HEK293T (cell line): ENCODE results near the gene CCDC148.

Experiments
- CTCF ChIA-PET: fragments of 350-600 bp; formaldehyde crosslinking; extraction: SDS; loops from one replicate; lab custom pipeline; 2021; ENCODE audit warnings: antibody characterized with exemption, inconsistent platforms; lab: Yijun Ruan, JAX
- POLR2A ChIA-PET: fragments of 350-600 bp; formaldehyde crosslinking; extraction: SDS; loops from one replicate; lab custom pipeline; 2020; ENCODE audit warnings: antibody characterized with exemption, inconsistent platforms; lab: Yijun Ruan, JAX
- DNase-seq: peaks from one replicate; pipeline ENCODE4 v3.0.0; 2012; ENCODE audit warnings: mixed read lengths; ENCODE audit errors: extremely low spot score
- ARNT ChIP-seq: fragments of 450-650 bp; IDR thresholded peaks from 2 replicates; pipeline ENCODE4 v1.6.1; 2017; ENCODE audit warnings: mild to moderate bottlenecking
- BHLHE40 ChIP-seq: fragments of 450-650 bp; IDR thresholded peaks from 2 replicates; pipeline ENCODE4 v1.6.1; 2016; ENCODE audit warnings: mild to moderate bottlenecking, moderate library complexity, borderline replicate concordance
- CTBP1 ChIP-seq: fragments of 450-650 bp; IDR thresholded peaks from 2 replicates; pipeline ENCODE4 v1.6.1; 2016; ENCODE audit warnings: borderline replicate concordance
- ELF4 ChIP-seq: fragments of 450-650 bp; IDR thresholded peaks from 2 replicates; pipeline ENCODE4 v1.6.1; 2017; ENCODE audit warnings: antibody characterized with exemption
- FOXA1 ChIP-seq: fragments of 450-650 bp; IDR thresholded peaks from 2 replicates; pipeline ENCODE4 v1.6.1; 2016; ENCODE audit warnings: mild to moderate bottlenecking
- FOXK2 ChIP-seq: fragments of 450-650 bp; IDR thresholded peaks from 2 replicates; pipeline ENCODE4 v1.6.1; 2016; ENCODE audit warnings: mild to moderate bottlenecking
- FOXM1 ChIP-seq: fragments of 450-650 bp; IDR thresholded peaks from 2 replicates; pipeline ENCODE4 v1.6.1; 2017; ENCODE audit warnings: mild to moderate bottlenecking, borderline replicate concordance
- HDGF ChIP-seq: fragments of 450-650 bp; IDR thresholded peaks from 2 replicates; pipeline ENCODE4 v1.6.1; 2017; ENCODE audit warnings: antibody characterized with exemption, borderline replicate concordance
- L3MBTL2 ChIP-seq: fragments of 450-650 bp; conservative IDR thresholded peaks from 2 replicates; pipeline ENCODE4 v1.6.1; 2016; ENCODE audit warnings: mild to moderate bottlenecking
- LEF1 ChIP-seq: fragments of 450-650 bp; IDR thresholded peaks from 2 replicates; pipeline ENCODE4 v1.6.1; 2017; ENCODE audit warnings: mild to moderate bottlenecking, borderline replicate concordance
- NFRKB ChIP-seq: fragments of 450-650 bp; IDR thresholded peaks from 2 replicates; pipeline ENCODE4 v1.6.1; 2016; ENCODE audit warnings: mild to moderate bottlenecking, moderate library complexity
- SP1 ChIP-seq: fragments of 450-650 bp; IDR thresholded peaks from 2 replicates; pipeline ENCODE4 v1.6.1; 2017
- SUZ12 ChIP-seq: fragments of 450-650 bp; IDR thresholded peaks from 2 replicates; pipeline ENCODE4 v1.6.1; 2016; ENCODE audit warnings: mild to moderate bottlenecking
- TARDBP ChIP-seq: fragments of 450-650 bp; IDR thresholded peaks from 2 replicates; pipeline ENCODE4 v1.6.1; 2016
- ZNF384 ChIP-seq: fragments of 450-650 bp; IDR thresholded peaks from 2 replicates; pipeline ENCODE4 v1.6.1; 2016
- TF ChIP-seq, protein P1 (sequence below): fragments of 450-650 bp; IDR thresholded peaks from 2 replicates; pipeline ENCODE4 v1.6.1; 2016

The CCDC148 gene

DNA sequence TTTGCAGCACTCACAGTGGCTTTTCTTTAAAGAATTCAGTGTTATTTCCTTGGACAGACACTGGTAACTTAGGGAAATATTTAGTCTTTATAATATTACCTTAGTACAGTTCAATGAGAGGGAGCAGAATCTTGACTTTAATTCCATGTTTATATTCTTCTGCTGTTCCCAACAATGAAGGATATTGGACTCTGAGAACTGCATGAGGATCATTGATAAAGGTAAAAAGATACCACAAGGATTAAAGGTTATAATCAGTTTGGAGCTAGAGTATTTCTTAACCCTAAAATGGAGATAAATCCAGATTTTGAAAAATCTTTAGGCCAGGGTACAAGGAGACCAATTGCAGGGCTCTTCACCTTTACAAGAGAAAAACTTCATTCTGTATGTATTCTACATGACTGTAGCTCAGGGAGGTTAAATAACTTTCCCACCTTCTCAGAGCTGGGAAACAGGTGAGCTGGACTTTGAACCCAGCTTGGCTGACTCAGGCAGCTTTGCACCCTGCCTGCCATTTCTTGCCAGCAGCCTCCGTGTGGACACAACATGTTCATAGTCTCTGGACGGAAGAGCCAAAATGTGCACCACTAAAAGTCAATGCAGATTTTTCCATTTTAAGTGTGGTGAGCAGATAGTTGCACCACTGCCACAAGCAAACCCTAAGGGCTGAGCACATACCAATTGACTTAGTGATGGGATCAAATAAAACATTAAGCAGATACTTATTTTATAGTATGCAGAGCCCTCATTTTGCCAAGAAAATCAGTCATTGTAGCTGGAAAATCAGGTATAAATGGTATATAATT is 328.2 kb downstream of the CCDC148 start:
- TF ChIP-seq, protein P1, sequence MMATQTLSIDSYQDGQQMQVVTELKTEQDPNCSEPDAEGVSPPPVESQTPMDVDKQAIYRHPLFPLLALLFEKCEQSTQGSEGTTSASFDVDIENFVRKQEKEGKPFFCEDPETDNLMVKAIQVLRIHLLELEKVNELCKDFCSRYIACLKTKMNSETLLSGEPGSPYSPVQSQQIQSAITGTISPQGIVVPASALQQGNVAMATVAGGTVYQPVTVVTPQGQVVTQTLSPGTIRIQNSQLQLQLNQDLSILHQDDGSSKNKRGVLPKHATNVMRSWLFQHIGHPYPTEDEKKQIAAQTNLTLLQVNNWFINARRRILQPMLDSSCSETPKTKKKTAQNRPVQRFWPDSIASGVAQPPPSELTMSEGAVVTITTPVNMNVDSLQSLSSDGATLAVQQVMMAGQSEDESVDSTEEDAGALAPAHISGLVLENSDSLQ: no peak
- TF ChIP-seq ELF4 (no peak), ZNF384 (no peak), L3MBTL2 (no peak), FOXM1 (no peak), FOXK2 (no peak), TARDBP (no peak), FOXA1 (no peak)
- DNase-seq: no peak
- ChIA-PET CTCF (no interaction called here), POLR2A (no interaction called here)

DNA sequence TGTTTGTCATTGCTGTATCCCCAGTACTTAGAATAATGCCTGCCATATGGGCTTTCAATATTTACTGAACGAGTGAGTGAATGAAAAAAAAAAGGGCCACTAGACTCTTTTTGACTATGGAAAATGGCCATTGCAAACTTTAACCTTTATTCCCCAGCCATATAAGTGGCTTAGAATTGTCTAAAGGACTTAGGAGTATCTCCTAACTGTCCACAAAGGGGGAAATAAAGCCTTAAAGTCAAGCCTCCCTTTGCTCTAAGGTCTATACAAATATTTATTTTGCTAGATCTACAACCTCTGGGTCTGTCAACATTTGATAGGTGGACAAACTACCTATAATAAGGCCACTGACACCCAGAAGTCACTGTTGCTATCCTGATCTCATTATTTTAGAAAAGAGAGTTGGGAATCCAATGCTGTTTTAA is 329.2 kb downstream of the CCDC148 start:
- DNase-seq: no peak
- POLR2A ChIA-PET: no interaction called here
- CTCF ChIA-PET: no interaction called here
- TF ChIP-seq NFRKB: no peak
- no peak for TF ChIP-seq ELF4
- TF ChIP-seq, protein P1: no peak
- TF ChIP-seq ZNF384: no peak
- no peak for TF ChIP-seq BHLHE40
- TF ChIP-seq FOXK2: no peak
- no peak for TF ChIP-seq SP1
- no peak for TF ChIP-seq TARDBP
- no peak for TF ChIP-seq HDGF

DNA sequence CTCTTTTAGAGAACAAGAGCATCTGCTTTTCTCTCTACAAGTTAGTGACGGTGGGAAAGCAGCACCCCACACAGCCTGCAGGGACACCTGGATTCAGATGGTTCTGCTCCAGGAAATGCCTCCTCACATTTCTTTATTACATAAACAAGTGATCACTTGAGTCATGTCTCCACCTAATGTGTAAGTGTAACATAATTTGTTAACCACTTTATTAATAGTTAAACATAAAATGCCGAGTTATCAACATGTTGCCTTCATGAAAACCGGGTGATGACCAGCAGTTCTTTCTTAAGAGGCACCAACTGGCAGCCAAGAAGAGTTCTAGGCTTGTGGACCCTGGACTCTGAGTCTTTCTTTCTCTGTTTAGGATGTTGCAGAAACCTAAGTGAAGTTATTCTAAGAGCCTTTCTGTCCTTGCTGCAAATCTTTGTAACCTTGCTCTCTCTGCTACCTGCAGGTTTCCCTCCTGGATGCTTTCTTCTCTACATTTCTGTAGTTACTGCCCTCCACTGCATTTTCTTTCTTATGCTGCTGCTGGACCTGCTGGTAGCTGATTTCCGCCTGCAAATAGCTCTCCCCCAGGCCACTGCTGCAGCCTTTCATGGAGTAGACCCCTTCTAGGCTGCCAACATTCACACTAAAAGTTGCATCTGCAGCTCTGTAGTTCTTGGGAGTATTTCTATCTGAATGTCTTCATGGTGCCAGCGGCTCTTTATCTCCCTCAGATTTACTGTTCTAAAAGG is 330.6 kb downstream of the CCDC148 start:
- TF ChIP-seq ARNT: no peak
- TF ChIP-seq L3MBTL2: no peak
- TF ChIP-seq BHLHE40: no peak
- TF ChIP-seq FOXM1: no peak
- TF ChIP-seq CTBP1: no peak
- TF ChIP-seq, protein P1: no peak

DNA sequence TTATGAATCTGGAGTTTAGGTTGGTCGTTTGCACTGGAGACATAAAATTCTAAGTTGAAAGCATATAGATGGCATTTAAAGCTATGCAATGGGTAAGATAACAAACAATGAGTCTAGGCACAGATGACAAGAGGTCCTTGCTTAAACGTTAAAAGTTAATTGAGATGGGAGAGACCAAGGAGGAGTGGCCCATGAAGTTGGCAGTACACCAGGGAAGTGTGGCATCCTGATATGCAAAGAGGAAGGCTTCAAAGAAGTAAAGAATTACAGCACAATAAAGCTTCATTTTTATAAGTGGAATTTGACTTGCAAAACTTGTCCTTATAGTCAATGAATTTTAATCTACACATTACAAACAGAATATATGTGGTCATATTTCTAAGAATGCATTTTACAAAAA is 331.7 kb downstream of the CCDC148 start:
- CTCF ChIA-PET: no interaction called here
- POLR2A ChIA-PET: no interaction called here
- TF ChIP-seq SUZ12 (no peak), FOXK2 (no peak), BHLHE40 (no peak), ELF4 (no peak), SP1 (no peak), ZNF384 (no peak), ARNT (no peak), CTBP1 (no peak), FOXM1 (no peak), L3MBTL2 (no peak), LEF1 (no peak)
- DNase-seq: no peak

More for the DNA sequence above, 330.6 kb downstream of the CCDC148 start:
- no peak for DNase-seq
- CTCF ChIA-PET: no interaction called here
- POLR2A ChIA-PET: no interaction called here
